NCI-H460 (cell line): ENCODE results near the gene GSTA1. TPM values are rescaled to one million over a fixed set of nuclear protein-coding genes. Genes with fewer than 3 reads are reported as not detected.
A peak's percentile ranks its signal among the peaks of the same experiment; 100 is the strongest.
"Not testable (repeated sequence)": the region's sequence is repeated elsewhere in the genome, so short reads cannot be mapped to it uniquely, and the experiment has no call there.

Experiments
- DNase-seq: peaks from one replicate; pipeline ENCODE4 v3.0.0-alpha.2; 2016; ENCODE audit warnings: low read depth; ENCODE audit errors: extremely low read depth
- polyA plus RNA-seq: library from polyadenylated mRNA; depleted of rRNA; stranded (reverse); fragments of >200 nt; gene quantifications from 2 replicates; pipeline ENCODE4 v1.2.3, GENCODE V29; 2014; cell fraction: nucleus; rRNA removed
- total RNA-seq: library from RNA; depleted of rRNA; stranded (reverse); fragments of >200 nt; shearing (Covaris generic); gene quantifications from 2 replicates; pipeline ENCODE4 v1.2.3, GENCODE V29; 2014; rRNA removed

GSTA1 gene
- total RNA-seq: not detected in 2 replicates
- not detected in 2 replicates for polyA plus RNA-seq

GRCh38 chr6:52803668-52804255 lies at the start of gene GSTA1:
Gene GSTA1 (minus strand): TSS chr6:52803816. CDS start chr6:52799267, 4,549 bp downstream.
- DNase-seq: not testable (repeated sequence)

DNA sequence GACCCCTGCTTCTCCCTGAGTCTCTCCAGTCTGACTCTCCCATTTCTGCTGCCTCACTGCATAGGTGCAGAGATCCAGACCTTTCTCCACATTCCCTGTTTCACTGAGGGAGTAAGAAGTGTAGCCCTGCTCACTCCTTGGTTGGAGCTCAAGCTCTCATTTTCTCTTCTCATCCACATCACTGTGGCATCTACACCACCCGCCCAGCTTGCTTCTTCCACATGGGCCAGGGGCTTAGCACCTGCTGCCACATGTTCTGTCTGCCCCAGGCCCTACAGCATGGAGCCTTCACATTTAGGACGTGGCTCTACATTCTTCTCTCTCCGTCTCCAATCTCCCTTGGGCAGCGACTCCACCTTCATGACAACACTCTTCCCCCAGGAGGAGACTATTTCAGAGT lies 45.5 kb upstream of the GSTA1 start:
- DNase-seq: no peak

- no peak for DNase-seq
Observed at GRCh38 chr6:52846002-52846401, 42.4 kb upstream of the GSTA1 start.

DNA sequence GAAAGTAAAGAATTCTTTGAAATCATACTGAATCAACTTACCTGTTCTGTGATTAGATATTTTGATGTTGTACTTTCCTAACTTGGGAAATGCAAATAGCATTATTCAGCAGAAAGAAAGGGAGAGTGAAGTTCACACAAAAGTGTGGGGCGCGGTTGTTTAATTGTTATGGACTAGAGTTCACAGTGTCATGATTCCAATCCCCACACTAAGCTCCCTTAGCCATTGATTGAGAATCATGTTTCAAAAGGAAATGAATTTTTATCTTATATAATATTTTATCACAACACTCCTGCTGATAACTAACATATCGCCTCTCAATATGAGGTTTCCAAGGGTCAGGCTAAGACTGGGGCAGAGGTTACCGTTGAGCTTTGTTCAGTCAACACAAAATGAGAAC lies 40.0 kb upstream of the GSTA1 start:
- DNase-seq: no peak

DNA sequence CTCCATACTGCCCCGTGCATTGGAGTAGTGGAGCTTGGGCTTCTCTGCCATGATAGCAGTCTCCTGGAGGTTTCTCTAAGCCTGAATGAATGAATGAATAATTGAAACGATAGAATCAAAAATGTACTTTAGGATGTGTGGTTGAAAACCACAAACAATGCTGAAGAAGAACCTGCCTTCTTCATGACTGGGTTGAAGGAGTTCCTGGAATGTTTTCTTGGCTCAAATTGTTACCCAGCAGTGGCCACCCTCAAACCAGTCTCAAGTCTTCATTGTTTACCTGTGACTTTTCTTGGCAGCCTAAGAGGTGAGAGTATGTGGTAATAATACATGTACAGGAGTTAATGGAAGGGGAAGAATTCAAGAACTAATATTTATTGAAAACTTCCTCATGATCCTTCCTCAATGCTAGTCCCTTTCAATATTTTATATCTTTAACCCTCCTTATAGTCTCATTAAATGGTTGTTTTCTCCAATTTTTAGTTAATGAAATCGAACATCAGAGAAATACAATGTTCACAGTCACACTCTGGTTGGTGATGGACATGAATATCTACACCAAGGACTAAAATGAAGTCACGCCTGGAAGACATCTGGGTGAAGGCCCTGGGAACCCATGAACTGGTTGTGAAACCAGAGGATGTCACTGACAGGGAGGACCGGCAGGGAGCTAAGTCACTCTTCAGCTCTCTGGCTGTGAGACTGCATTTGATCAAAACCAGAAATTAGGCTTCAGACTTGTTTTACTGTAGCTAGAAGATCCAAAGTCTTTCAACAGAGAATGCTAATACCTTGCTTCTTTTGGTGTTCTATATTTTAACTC lies 37.4 kb upstream of the GSTA1 start, which contains the start of gene GSTA5:
Gene GSTA5 (minus strand): TSS at position 51 of the 823 bp plus-strand sequence.
- DNase-seq: no peak

- DNase-seq: peak; percentile 65
Observed at GRCh38 chr6:52839124-52840055, 35.8 kb upstream of the GSTA1 start.

DNA sequence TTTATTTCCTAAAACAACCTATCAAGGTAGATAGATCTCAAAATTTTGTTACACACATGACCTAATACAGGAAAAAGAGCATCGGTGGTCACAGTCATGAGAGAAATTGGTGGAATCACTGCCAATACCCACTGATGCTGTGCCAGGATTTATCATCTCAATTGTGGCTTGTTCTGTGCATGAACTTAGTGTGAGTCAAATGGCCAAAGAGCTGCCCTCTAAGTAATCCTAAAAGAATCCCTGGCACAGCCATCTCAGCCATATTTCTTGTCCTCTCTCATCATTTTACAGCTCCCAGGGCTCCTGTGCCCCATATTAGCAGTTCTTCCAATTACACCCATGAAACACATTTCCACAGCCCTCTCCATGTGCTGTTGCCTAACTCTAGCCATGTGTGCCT lies 30.9 kb upstream of the GSTA1 start:
- no peak for DNase-seq

DNA sequence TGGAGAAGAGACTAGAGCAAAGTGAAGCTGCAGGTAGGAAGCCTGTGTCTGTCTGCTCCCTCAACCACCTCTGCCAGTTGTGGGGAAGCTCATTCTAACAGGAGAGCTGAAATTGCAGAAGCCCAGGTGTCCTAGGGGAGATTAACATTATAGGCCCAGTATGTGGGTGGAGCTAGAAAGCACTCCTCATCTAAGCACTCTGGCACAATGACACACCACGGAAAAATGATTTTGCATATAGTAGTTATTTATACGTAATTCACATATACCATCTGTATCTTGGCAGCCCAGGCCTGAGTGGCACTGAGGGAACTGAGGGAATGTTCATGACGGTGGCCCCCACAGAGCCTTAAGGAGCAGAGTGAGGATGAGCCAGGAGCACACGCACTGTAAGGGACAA lies 27.3 kb upstream of the GSTA1 start:
- not testable (repeated sequence) for DNase-seq

DNA sequence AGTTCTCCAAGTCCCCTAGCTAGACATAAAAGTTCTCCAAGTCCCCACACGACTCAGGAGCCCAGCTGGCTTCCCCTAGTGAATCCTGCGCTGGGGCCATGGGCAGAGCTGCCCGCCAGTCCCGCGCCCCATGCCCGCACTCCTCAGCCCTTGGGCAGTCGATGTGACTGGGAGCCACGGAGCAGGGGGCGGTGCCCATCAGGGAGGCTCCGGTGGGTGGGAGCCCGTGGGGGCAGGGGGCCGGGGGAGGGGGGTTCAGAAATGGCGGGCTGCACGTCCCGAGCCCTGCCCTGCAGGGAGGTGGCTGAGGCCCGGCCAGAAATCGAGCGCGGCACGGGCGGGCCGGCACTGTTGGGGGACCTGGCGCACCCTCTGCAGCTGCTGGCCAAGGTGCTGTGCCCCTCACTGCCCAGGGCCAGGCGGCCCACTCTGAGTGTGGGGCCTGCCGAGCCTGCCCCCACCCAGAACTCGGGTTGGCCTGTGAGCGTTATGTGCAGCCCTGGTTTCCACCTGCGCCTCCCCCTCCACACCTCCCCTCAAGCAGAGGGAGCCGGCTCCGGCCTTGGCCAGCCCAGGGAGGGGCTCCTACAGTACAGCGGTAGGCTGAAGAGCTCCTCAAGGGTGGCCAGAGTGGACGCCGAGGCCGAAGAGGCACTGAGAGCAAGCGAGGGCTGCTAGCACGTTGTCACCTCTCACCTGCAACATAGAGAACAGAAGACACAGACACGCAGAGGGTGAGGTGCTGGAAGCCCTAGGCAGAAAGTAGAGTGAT lies 25.6 kb upstream of the GSTA1 start:
- DNase-seq: no peak

DNA sequence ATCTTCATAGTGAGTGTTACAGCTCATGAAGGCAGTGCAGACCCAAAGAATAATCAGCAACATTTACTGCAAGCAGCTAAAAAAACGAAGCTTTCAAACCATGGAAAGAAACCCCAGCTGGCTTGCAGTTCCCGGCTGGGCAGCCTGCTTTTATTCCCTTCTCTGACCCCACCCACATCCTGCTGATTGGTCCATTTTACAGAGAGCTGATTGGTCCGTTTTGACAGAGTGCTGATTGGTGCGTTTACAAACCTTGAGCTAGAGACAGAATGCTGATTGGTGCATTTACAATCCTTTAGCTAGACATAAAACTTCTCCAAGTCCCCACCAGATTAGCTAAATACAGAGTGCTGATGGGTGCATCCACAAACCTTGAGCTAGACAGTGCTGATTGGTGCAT lies 25.0 kb upstream of the GSTA1 start:
- not testable (repeated sequence) for DNase-seq

DNA sequence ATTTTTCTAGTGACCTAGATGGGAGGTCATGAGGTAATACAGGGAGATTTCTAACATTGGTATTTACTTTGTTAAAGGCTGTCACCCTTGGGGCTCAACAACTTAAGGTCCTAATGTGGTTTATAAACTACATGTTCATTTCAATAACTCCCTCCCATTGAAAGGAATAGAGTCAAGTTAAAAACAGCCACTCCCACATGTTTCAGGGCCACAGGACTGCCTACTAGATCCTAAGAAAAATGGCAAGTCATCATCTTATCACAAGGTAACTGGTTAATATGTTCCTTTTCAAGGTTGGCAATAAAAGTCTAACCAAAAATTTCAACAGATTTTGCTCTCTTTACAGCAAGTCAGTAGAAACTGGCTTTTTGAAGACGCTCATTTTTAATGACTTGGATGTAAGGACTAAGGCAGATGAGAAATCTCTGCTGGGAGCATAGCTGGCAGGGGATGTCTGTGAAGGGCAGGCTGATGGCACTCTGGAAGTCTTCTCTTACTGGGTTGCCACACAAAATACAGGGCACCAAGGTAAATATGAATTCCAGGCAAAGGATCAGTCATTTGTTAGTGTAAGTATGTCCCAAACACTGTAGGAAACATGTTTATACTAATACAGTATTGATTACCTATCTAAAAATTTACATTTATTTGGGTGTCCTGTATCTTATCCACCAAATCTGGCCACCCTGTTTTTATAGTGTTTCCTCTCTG lies 23.6 kb upstream of the GSTA1 start:
- not testable (repeated sequence) for DNase-seq

- DNase-seq: no peak
Observed at GRCh38 chr6:52826513-52826912, 22.9 kb upstream of the GSTA1 start.

- DNase-seq: not testable (repeated sequence)
Observed at GRCh38 chr6:52825900-52826459, 22.4 kb upstream of the GSTA1 start.

DNA sequence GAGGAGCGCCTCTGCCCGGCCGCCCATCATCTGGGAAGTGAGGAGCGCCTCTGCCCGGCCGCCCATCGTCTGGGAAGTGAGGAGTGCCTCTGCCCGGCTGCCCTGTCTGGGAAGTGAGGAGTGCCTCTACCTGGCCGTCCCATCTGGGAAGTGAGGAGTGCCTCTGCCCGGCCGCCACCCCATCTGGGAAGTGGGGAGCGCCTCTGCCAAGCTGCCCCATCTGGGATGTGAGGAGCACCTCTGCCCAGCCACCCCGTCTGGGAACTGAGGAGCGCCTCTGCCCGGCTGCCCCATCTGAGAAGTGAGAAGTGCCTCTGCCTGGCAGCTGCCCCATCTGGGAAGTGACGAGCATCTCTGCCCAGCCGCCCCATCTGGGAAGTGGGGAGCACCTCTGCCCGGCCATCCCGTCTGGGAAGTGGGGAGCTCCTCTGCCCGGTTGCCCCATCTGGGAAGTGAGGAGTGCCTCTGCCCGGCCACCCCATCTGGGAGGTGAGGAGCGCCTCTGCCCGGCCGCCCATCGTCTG lies 21.7 kb upstream of the GSTA1 start:
- DNase-seq: not testable (repeated sequence)

DNA sequence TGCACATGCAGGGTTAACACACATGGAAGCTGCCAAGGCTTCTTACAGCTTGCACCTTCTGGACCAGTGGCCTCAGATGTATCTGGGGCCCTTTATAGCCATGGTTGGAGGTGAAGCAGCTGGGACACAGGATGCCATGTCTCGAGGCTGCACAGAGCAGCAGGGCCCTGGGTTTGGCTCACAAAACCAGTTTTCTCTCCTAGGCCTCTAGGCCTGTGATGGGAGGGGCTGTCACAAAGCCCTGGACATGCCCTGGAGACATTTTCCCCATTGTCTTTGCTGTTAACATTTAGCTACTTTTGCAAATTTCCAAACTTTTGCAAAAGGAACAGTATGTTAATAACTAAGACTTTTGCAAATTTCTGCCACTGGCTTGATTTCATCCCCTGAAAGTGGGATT lies 18.2 kb upstream of the GSTA1 start:
- DNase-seq: no peak

DNA sequence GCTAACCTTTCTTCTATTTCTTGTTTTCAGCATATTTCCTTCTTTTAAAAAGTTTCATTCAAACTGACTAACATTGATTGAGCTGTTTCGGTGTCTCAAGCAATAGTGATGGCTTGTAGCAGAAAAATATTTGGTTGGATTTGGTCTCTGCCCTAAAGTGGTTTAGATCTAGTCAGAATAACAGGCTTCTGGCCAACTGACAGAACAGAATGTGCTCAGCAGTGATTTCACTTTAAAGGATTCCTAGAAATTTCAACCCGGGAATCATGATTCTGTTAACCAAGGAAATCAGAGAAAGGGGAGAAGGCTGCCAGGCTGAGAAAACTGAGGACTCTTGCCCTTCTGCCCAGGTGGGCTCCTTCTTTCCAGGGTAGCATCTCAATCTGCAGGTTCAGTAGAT lies 16.6 kb upstream of the GSTA1 start:
- no peak for DNase-seq

- peak; percentile 29 for DNase-seq
Observed at GRCh38 chr6:52815167-52816092, 11.8 kb upstream of the GSTA1 start.

- DNase-seq: not testable (repeated sequence)
Observed at GRCh38 chr6:52814545-52814944, 10.9 kb upstream of the GSTA1 start.
